Esophagus squamous epithelium (tissue), 4 donors: ENCODE measurements around the gene PAXX.

Experiments
- POLR2A ChIP-seq, 4 donors: fragments of 450-650 bp; IDR thresholded peaks; one replicate each; pipeline ENCODE4 v1.6.1; 2017; ENCODE audit warnings: antibody characterized with exemption in 4 of 4, mild to moderate bottlenecking in 4 of 4, moderate library complexity in 3 of 4
- TF ChIP-seq, protein P1 (sequence below), 6 experiments: fragments of 450-650 bp in 4 of 6; fragments of 200-600 bp in 2 of 6; sonication (generic) in 2 of 6; IDR thresholded peaks; one replicate each; pipeline ENCODE4 v1.5.1; 2016 to 2019; ENCODE audit warnings: antibody characterized with exemption in 6 of 6, mild to moderate bottlenecking in 4 of 6, moderate library complexity in 4 of 6

DNA sequence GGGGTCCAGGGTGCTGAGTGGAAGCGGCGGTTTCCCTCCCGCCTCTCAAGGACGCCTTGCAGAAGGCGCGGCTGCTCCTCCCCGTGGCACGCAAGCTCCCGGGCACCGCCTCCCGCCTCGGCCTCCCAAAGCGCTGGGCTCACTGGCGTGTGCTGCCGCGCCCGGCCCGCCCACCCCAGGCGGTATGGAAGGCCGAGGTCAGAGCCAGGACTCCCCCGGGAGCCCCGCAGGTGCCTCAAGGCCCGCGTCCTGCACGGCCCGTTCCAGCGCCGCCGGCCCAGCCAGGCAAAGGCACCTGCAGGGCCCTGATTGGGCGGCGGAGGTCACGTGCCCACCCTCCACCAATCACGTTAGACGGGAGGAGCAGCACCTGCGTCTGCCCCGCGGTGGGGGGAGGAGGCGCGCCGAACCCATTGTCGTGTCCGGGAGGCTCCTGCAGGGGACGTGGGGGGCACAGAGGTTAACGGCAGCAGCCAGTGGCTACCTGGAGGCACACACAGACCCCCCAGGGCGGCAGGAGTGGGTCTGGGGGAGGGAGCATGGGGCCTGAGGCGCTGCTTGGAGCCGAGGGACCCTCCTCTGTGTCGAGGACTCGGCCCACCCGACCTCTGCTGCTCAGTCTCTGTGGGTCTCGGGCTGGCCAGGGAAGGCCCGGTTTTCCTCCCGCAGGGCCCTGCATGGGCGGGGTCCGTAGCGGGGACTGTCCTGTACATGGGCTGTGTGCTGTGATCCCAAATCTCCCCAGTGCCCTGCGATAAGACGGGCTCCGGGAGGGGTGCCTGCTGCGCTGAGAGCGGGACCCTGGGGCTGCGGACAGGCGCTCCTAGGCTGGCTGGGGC lies 42.2 kb upstream of the PAXX start:
- TF ChIP-seq, protein P1, sequence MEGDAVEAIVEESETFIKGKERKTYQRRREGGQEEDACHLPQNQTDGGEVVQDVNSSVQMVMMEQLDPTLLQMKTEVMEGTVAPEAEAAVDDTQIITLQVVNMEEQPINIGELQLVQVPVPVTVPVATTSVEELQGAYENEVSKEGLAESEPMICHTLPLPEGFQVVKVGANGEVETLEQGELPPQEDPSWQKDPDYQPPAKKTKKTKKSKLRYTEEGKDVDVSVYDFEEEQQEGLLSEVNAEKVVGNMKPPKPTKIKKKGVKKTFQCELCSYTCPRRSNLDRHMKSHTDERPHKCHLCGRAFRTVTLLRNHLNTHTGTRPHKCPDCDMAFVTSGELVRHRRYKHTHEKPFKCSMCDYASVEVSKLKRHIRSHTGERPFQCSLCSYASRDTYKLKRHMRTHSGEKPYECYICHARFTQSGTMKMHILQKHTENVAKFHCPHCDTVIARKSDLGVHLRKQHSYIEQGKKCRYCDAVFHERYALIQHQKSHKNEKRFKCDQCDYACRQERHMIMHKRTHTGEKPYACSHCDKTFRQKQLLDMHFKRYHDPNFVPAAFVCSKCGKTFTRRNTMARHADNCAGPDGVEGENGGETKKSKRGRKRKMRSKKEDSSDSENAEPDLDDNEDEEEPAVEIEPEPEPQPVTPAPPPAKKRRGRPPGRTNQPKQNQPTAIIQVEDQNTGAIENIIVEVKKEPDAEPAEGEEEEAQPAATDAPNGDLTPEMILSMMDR (IDR thresholded peaks at IDR 0.05), result peak in 2 of 6 experiments; percentile 17 to 35
- peak in 3 of 4 donors; percentile 45 to 86 (median 73) for TF ChIP-seq POLR2A (IDR thresholded peaks at IDR 0.05)
